ENCODE measurements around the gene CLPSL2.

DNA sequence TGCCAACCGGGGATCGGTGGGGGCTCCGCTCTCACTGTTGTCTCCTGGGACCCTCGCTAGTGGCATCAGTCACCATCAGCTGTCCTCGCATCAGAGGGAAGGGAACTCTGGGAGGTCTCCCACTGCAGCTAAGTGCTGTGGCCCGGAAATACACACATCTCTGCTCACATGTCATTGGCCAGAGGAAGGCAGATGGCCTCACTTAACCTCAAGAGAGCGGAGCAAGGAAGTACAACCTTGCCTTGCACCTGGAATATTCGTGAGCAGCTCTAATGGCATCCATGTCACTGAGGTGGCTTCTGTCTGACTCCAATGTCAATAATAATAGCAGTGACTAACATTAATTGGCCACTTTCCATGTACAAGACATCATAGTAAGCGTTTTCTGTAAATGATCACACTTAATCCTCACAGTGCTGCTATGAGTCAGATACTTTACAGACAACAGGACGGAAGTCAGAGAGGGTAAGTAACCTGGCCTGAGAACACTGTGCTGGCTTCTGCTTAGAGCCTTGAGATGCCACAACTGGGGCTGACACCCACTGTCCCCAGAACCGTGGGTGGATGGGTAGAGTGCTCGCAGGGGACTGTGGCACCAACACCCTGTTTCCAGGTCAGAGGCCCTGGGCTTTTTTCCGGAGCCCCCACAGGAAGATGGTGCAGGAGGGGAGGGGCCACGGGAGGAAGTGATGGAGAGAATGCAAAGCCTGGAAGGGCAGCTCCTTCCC lies 34.7 kb downstream of the CLPSL2 start:
- no peak for TF ChIP-seq EZH2 (IDR thresholded peaks at IDR 0.05; ENCODE audit: borderline replicate concordance)
- TF ChIP-seq, protein P1, sequence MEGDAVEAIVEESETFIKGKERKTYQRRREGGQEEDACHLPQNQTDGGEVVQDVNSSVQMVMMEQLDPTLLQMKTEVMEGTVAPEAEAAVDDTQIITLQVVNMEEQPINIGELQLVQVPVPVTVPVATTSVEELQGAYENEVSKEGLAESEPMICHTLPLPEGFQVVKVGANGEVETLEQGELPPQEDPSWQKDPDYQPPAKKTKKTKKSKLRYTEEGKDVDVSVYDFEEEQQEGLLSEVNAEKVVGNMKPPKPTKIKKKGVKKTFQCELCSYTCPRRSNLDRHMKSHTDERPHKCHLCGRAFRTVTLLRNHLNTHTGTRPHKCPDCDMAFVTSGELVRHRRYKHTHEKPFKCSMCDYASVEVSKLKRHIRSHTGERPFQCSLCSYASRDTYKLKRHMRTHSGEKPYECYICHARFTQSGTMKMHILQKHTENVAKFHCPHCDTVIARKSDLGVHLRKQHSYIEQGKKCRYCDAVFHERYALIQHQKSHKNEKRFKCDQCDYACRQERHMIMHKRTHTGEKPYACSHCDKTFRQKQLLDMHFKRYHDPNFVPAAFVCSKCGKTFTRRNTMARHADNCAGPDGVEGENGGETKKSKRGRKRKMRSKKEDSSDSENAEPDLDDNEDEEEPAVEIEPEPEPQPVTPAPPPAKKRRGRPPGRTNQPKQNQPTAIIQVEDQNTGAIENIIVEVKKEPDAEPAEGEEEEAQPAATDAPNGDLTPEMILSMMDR (IDR thresholded peaks at IDR 0.05; ENCODE audit: poor library complexity), result no peak
- TF ChIP-seq EZH2phosphoT487 (IDR thresholded peaks at IDR 0.05; ENCODE audit: low read depth, severe bottlenecking, unreplicated experiment), result no peak

All from hepatocyte (in vitro differentiated cells).